HG02588 (cell line): ENCODE measurements around the gene CNIH1.
A peak's percentile ranks its signal among the peaks of the same experiment; 100 is the strongest.
"Not testable (repeated sequence)": the region's sequence is repeated elsewhere in the genome, so short reads cannot be mapped to it uniquely, and the experiment has no call there.

Source experiments
- ATAC-seq: cut with Tn5 transposase; IDR thresholded peaks from one replicate; pipeline ENCODE4 v1.9.1; 2021; ENCODE audit warnings: mild to moderate bottlenecking, moderate library complexity; ENCODE audit not compliant: unreplicated experiment

CNIH1 gene

GRCh38 chr14:54470701-54471100 is 29.5 kb upstream of the CNIH1 start:
- ATAC-seq = no peak

GRCh38 chr14:54467280-54467679 is 26.1 kb upstream of the CNIH1 start:
- ATAC-seq = no peak

GRCh38 chr14:54465654-54466053 is 24.5 kb upstream of the CNIH1 start:
- no peak for ATAC-seq

- ATAC-seq = no peak
Measured at GRCh38 chr14:54462048-54462447, 20.9 kb upstream of the CNIH1 start.

GRCh38 chr14:54459106-54459505 is 17.9 kb upstream of the CNIH1 start:
- ATAC-seq = no peak

- not testable (repeated sequence) for ATAC-seq
Measured at GRCh38 chr14:54458536-54458935, 17.4 kb upstream of the CNIH1 start.

GRCh38 chr14:54457609-54457996 is 16.4 kb upstream of the CNIH1 start:
- no peak for ATAC-seq

- not testable (repeated sequence) for ATAC-seq
Measured at GRCh38 chr14:54456820-54457608, 15.8 kb upstream of the CNIH1 start.

GRCh38 chr14:54455363-54455762 is 14.2 kb upstream of the CNIH1 start:
- ATAC-seq = no peak

- not testable (repeated sequence) for ATAC-seq
Measured at GRCh38 chr14:54453990-54454389, 12.8 kb upstream of the CNIH1 start.

GRCh38 chr14:54453252-54453651 is 12.1 kb upstream of the CNIH1 start:
- ATAC-seq = no peak

GRCh38 chr14:54451961-54452360 is 10.8 kb upstream of the CNIH1 start:
- ATAC-seq = no peak

- no peak for ATAC-seq
Measured at GRCh38 chr14:54451121-54451601, 10.0 kb upstream of the CNIH1 start.

GRCh38 chr14:54450535-54450934 is 9.4 kb upstream of the CNIH1 start:
- peak; percentile 88 for ATAC-seq

GRCh38 chr14:54447231-54447692 is 6.1 kb upstream of the CNIH1 start:
- ATAC-seq = no peak

- no peak for ATAC-seq
Measured at GRCh38 chr14:54446161-54446693, 5.1 kb upstream of the CNIH1 start.

- ATAC-seq = no peak
Measured at GRCh38 chr14:54444681-54445080, 3.5 kb upstream of the CNIH1 start.

GRCh38 chr14:54443981-54444380 is 2.8 kb upstream of the CNIH1 start:
- no peak for ATAC-seq

- ATAC-seq = not testable (repeated sequence)
Measured at GRCh38 chr14:54442961-54443360, 1.8 kb upstream of the CNIH1 start.

GRCh38 chr14:54440476-54440872 is 700 bp downstream of the CNIH1 start:
- ATAC-seq = no peak

- no peak for ATAC-seq
Measured at GRCh38 chr14:54440037-54440436, 1.1 kb downstream of the CNIH1 start.

GRCh38 chr14:54438703-54439102 is 2.5 kb downstream of the CNIH1 start:
- no peak for ATAC-seq
